Loucy (cell line): Measurements from ENCODE around the gene FBRS.

Source experiments
- H2AFZ ChIP-seq: fragments of 200-600 bp; sonication (generic); 2 replicates; pipeline ENCODE4 v1.6.0; 2016; ENCODE audit warnings: antibody characterized with exemption, mild to moderate bottlenecking, low read length, moderate library complexity
- H3F3A ChIP-seq: fragments of 200-600 bp; 2 replicates; pipeline ENCODE4 v1.6.0; 2016; ENCODE audit warnings: antibody characterized with exemption, low read depth, mild to moderate bottlenecking
- H3K27me3 ChIP-seq: fragments of 200-600 bp; sonication (generic); 2 replicates; pipeline ENCODE4 v1.6.1; 2014; ENCODE audit warnings: low read length, mild to moderate bottlenecking; ENCODE audit not compliant: insufficient read depth, poor library complexity, severe bottlenecking
- H3K36me3 ChIP-seq: fragments of 200-600 bp; sonication (generic); 2 replicates; pipeline ENCODE4 v1.6.1; 2016; ENCODE audit warnings: low read length; ENCODE audit not compliant: insufficient read depth
- H3K4me1 ChIP-seq: fragments of 200-600 bp; sonication (generic); 2 replicates; pipeline ENCODE4 v1.5.1; 2014; ENCODE audit warnings: low read length, mild to moderate bottlenecking; ENCODE audit not compliant: insufficient read depth, poor library complexity, severe bottlenecking
- H3K4me2 ChIP-seq: fragments of 200-600 bp; sonication (generic); 2 replicates; pipeline ENCODE4 v1.6.0; 2014; ENCODE audit warnings: antibody characterized with exemption, low read length, low read depth, mild to moderate bottlenecking; ENCODE audit not compliant: poor library complexity, severe bottlenecking
- H3K4me3 ChIP-seq: fragments of 200-600 bp; sonication (generic); 2 replicates; pipeline ENCODE4 v1.5.1; 2014; ENCODE audit warnings: low read length, mild to moderate bottlenecking, mixed read lengths; ENCODE audit not compliant: poor library complexity, severe bottlenecking
- H3K79me2 ChIP-seq: fragments of 200-600 bp; sonication (generic); 2 replicates; pipeline ENCODE4 v1.6.1; 2014; ENCODE audit warnings: low read length; ENCODE audit not compliant: insufficient read depth
- H3K9ac ChIP-seq: fragments of 200-600 bp; sonication (generic); 2 replicates; pipeline ENCODE4 v1.6.0; 2014; ENCODE audit warnings: mild to moderate bottlenecking, low read depth, low read length, moderate library complexity; ENCODE audit not compliant: poor library complexity, severe bottlenecking
- H3K9me2 ChIP-seq: fragments of 200-600 bp; sonication (generic); replicated peaks from 2 replicates; pipeline ENCODE4 v1.6.1; 2016; ENCODE audit warnings: low read depth, low read length, mixed read lengths
- H3K9me3 ChIP-seq: fragments of 200-600 bp; sonication (generic); 2 replicates; pipeline ENCODE4 v1.6.1; 2014; ENCODE audit warnings: mild to moderate bottlenecking, antibody characterized with exemption, low read length, low read depth; ENCODE audit not compliant: insufficient read depth
- H4K20me1 ChIP-seq: fragments of 200-600 bp; sonication (generic); 2 replicates; pipeline ENCODE4 v1.6.0; 2014; ENCODE audit warnings: antibody characterized with exemption, low read length, mild to moderate bottlenecking; ENCODE audit not compliant: insufficient read depth, poor library complexity, severe bottlenecking
- CTCF ChIP-seq: fragments of 200-600 bp; sonication (generic); conservative IDR thresholded peaks from 2 replicates; pipeline ENCODE4 v1.5.1; 2014; ENCODE audit warnings: mild to moderate bottlenecking, antibody characterized with exemption, low read length
- EZH2phosphoT487 ChIP-seq: fragments of 200-600 bp; IDR thresholded peaks from 2 replicates; pipeline ENCODE4 v1.6.1; 2018; ENCODE audit warnings: antibody characterized with exemption, mild to moderate bottlenecking, moderate library complexity, borderline replicate concordance

Gene FBRS

DNA sequence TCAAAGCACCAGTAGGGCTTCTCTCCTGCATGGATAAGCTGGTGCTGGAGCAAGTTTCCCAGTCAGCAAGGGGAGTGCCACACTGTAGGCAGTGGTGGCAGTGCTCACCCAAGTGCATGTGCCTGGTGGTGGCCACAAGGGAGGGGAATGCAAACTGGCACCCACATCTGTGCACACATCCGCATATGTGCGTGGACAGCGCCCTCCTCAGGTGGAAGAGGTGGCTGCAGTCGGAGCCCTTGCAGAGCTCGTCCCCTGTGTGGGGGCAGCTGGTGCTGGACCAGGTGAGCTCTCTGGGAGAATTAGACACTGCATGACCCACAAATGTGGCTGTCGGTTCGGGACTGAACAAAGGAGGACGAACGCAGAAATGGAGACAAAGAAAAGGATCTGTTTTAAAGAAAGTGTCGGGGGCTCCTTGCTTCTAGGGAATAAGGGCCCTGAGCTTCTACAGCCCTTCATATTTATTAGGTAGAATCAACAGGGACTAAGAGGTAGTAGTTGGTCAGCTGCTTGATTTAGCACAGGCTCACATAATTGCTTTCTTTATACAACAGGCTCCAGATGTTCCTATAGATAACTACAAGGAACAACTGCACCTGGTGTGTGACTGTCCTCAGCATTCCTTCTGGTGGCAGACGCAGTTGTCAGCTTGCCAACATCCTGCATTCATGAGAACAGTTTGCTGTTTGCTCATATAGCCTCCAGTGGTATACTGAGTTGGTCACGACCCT, 42.7 kb upstream of the FBRS start:
- H3K9ac ChIP-seq, result no peak overlapping the region
- no peaks in the 10 kb centered on the region for H3K9me2 ChIP-seq
- TF ChIP-seq EZH2phosphoT487 (no peak), CTCF (peak; percentile 95)
- no peaks in the 10 kb centered on the region for H3K36me3 ChIP-seq
- H3K79me2 ChIP-seq, result no peaks in the 10 kb centered on the region
- H3F3A ChIP-seq, result no peaks in the 10 kb centered on the region
- no peaks in the 10 kb centered on the region for H3K27me3 ChIP-seq
- no peak overlapping the region for H3K4me2 ChIP-seq
- H4K20me1 ChIP-seq, result no peaks in the 10 kb centered on the region
- H3K4me1 ChIP-seq, result peaks cover 12% of the 10 kb centered on the region
- H3K9me3 ChIP-seq, result no peaks in the 10 kb centered on the region
- H3K4me3 ChIP-seq, result no peak overlapping the region
- peak overlapping the region; percentile 50; the same call in 1 of the 2 replicates for H2AFZ ChIP-seq

DNA sequence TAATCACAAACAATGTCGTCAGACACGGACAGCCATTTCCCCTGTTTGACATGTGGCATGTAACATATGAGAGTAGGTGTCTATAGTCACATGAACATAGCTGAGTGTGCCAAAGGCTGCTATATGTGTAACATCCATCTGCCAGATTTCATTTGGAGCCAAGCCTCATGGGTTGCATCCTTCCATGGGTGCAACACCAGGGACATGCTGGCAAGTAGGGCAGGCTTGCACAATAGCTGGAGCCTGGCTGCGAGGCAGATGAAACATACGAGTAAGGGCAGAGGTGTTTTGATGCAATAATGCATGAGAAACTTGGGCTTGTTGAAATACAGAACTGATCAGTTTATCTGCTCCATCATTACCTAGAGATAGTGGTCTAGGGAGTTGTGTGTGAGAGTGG, 39.0 kb upstream of the FBRS start:
- Histone ChIP-seq H3K4me2 (no peak overlapping the region), H3K79me2 (no peaks in the 10 kb centered on the region), H3K4me3 (no peak overlapping the region), H3F3A (no peaks in the 10 kb centered on the region), H3K4me1 (peaks cover 12% of the 10 kb centered on the region), H4K20me1 (no peaks in the 10 kb centered on the region), H3K27me3 (no peaks in the 10 kb centered on the region), H2AFZ (no peak overlapping the region), H3K9me2 (no peaks in the 10 kb centered on the region), H3K36me3 (no peaks in the 10 kb centered on the region), H3K9ac (no peak overlapping the region), H3K9me3 (no peaks in the 10 kb centered on the region)
- TF ChIP-seq EZH2phosphoT487, result no peak
- TF ChIP-seq CTCF, result no peak

GRCh38 chr16:30619638-30620037, 38.6 kb upstream of the FBRS start:
- H3F3A ChIP-seq, result no peaks in the 10 kb centered on the region
- no peaks in the 10 kb centered on the region for H3K9me2 ChIP-seq
- no peak for TF ChIP-seq EZH2phosphoT487
- no peak for TF ChIP-seq CTCF
- H3K9ac ChIP-seq, result no peak overlapping the region
- no peaks in the 10 kb centered on the region for H3K79me2 ChIP-seq
- no peaks in the 10 kb centered on the region for H3K9me3 ChIP-seq
- H3K36me3 ChIP-seq, result no peaks in the 10 kb centered on the region
- no peak overlapping the region for H2AFZ ChIP-seq
- H3K27me3 ChIP-seq, result no peaks in the 10 kb centered on the region
- H4K20me1 ChIP-seq, result no peaks in the 10 kb centered on the region
- no peak overlapping the region for H3K4me2 ChIP-seq
- H3K4me3 ChIP-seq, result no peak overlapping the region
- H3K4me1 ChIP-seq, result peaks cover 12% of the 10 kb centered on the region
